H9 (cell line): Measurements from ENCODE around the gene XRCC3. TPM values are rescaled to one million over a fixed set of nuclear protein-coding genes. Genes with fewer than 3 reads are reported as not detected.

Experiments used
- DNase-seq: peaks from one replicate; pipeline ENCODE4 v3.0.0-alpha.2; 2017
- H2AFZ ChIP-seq: one replicate; pipeline ENCODE4 v1.6.1; 2013; ENCODE audit warnings: mild to moderate bottlenecking, low read length, control low read depth, moderate library complexity
- H2AK5ac ChIP-seq: 2 replicates; pipeline ENCODE4 v1.6.1; 2013; ENCODE audit warnings: low read length, control low read depth, mixed read lengths; ENCODE audit not compliant: insufficient read length
- H2BK120ac ChIP-seq: one replicate; pipeline ENCODE4 v1.6.1; 2013; ENCODE audit warnings: low read depth, mild to moderate bottlenecking, low read length, control low read depth, inconsistent platforms; ENCODE audit not compliant: poor library complexity, severe bottlenecking
- H2BK12ac ChIP-seq: 2 replicates; pipeline ENCODE4 v1.6.1; 2013; ENCODE audit warnings: low read length, control low read depth, mixed read lengths, low read depth; ENCODE audit not compliant: insufficient read length
- H2BK15ac ChIP-seq: 2 replicates; pipeline ENCODE4 v1.6.1; 2013; ENCODE audit warnings: low read depth, low read length, control low read depth
- H2BK20ac ChIP-seq: one replicate; pipeline ENCODE4 v1.6.1; 2013; ENCODE audit warnings: low read depth, mild to moderate bottlenecking, low read length, control low read depth, inconsistent platforms; ENCODE audit not compliant: poor library complexity, severe bottlenecking
- H2BK5ac ChIP-seq: 2 replicates; pipeline ENCODE4 v1.6.1; 2013; ENCODE audit warnings: low read length, control low read depth, mixed read lengths; ENCODE audit not compliant: insufficient read length
- H3K14ac ChIP-seq: 2 replicates; pipeline ENCODE4 v1.6.1; 2013; ENCODE audit warnings: low read length, control low read depth; ENCODE audit not compliant: insufficient read depth
- H3K18ac ChIP-seq: 2 replicates; pipeline ENCODE4 v1.6.1; 2013; ENCODE audit warnings: low read depth, mild to moderate bottlenecking, mixed read lengths, low read length, control low read depth; ENCODE audit not compliant: insufficient read length
- H3K23ac ChIP-seq: 2 replicates; pipeline ENCODE4 v1.6.1; 2013; ENCODE audit warnings: low read length, control low read depth, mixed read lengths, low read depth; ENCODE audit not compliant: insufficient read length
- H3K23me2 ChIP-seq: 2 replicates; pipeline ENCODE4 v1.6.1; 2013; ENCODE audit warnings: low read depth, mild to moderate bottlenecking, mixed read lengths, low read length, control low read depth; ENCODE audit not compliant: insufficient read length, poor library complexity, severe bottlenecking
- H3K27ac ChIP-seq: 2 replicates; pipeline ENCODE4 v1.5.1; 2013; ENCODE audit warnings: low read length, control low read depth, mixed read lengths, low read depth; ENCODE audit not compliant: insufficient read length
- H3K27me3 ChIP-seq: 2 replicates; pipeline ENCODE4 v1.6.1; 2013; ENCODE audit warnings: low read length, control low read depth, inconsistent platforms; ENCODE audit not compliant: insufficient read depth
- H3K4ac ChIP-seq: 2 replicates; pipeline ENCODE4 v1.6.1; 2013; ENCODE audit warnings: low read depth, mild to moderate bottlenecking, control low read depth, inconsistent platforms, low read length, moderate library complexity
- H3K4me1 ChIP-seq: 2 replicates; pipeline ENCODE4 v1.6.1; 2013; ENCODE audit warnings: low read length, control low read depth, inconsistent platforms; ENCODE audit not compliant: insufficient read depth
- H3K4me2 ChIP-seq: 2 replicates; pipeline ENCODE4 v1.6.1; 2013; ENCODE audit warnings: low read length, control low read depth, mixed read lengths; ENCODE audit not compliant: insufficient read length, insufficient read depth
- H3K56ac ChIP-seq: 2 replicates; pipeline ENCODE4 v1.6.1; 2013; ENCODE audit warnings: low read depth, mild to moderate bottlenecking, mixed read lengths, low read length, control low read depth; ENCODE audit not compliant: insufficient read length
- H3K79me1 ChIP-seq: 2 replicates; pipeline ENCODE4 v1.6.1; 2013; ENCODE audit warnings: low read depth, mild to moderate bottlenecking, moderate library complexity, low read length, control low read depth, inconsistent platforms; ENCODE audit not compliant: insufficient read depth, poor library complexity, severe bottlenecking
- H3K79me2 ChIP-seq: 2 replicates; pipeline ENCODE4 v1.6.1; 2013; ENCODE audit warnings: low read length, control low read depth, inconsistent platforms; ENCODE audit not compliant: insufficient read depth
- H3K9ac ChIP-seq: 2 replicates; pipeline ENCODE4 v1.6.1; 2013; ENCODE audit warnings: low read length, control low read depth, mixed read lengths; ENCODE audit not compliant: insufficient read length; ENCODE audit errors: extremely low read depth
- H3K9me3 ChIP-seq: one replicate; pipeline ENCODE4 v1.6.1; 2013; ENCODE audit warnings: low read depth, low read length, inconsistent platforms; ENCODE audit not compliant: control insufficient read depth
- H3T11ph ChIP-seq: one replicate; pipeline ENCODE4 v1.6.1; 2013; ENCODE audit warnings: mild to moderate bottlenecking, low read length, control low read depth, inconsistent platforms
- H4K20me1 ChIP-seq: one replicate; pipeline ENCODE4 v1.6.1; 2013; ENCODE audit not compliant: control insufficient read depth, insufficient read length, insufficient read depth
- H4K5ac ChIP-seq: 2 replicates; pipeline ENCODE4 v1.6.1; 2013; ENCODE audit warnings: low read depth, mild to moderate bottlenecking, mixed read lengths, low read length, control low read depth; ENCODE audit not compliant: insufficient read length
- H4K8ac ChIP-seq: replicated peaks from 2 replicates; pipeline ENCODE4 v1.6.1; 2013; ENCODE audit warnings: low read length, control low read depth, mixed read lengths, low read depth; ENCODE audit not compliant: insufficient read length
- H4K91ac ChIP-seq: 2 replicates; pipeline ENCODE4 v1.6.1; 2013; ENCODE audit warnings: low read depth, mild to moderate bottlenecking, moderate library complexity, mixed read lengths, low read length, control low read depth; ENCODE audit not compliant: insufficient read length
- H3K27ac Mint-ChIP-seq, 3 experiments: 2 replicates in 2 of 3; 3 replicates in 1 of 3; pipeline ENCODE4 v1.8.0; 2020 to 2021; ENCODE audit warnings: mixed read lengths in 3 of 3, mild to moderate bottlenecking in 1 of 3, moderate library complexity in 1 of 3
- H3K27me3 Mint-ChIP-seq: 2 replicates; pipeline ENCODE4 v1.8.0; 2021; ENCODE audit warnings: low read depth, mild to moderate bottlenecking, moderate library complexity, mixed read lengths
- H3K36me3 Mint-ChIP-seq, 3 experiments: 2 replicates in 2 of 3; 3 replicates in 1 of 3; pipeline ENCODE4 v1.8.0; 2020 to 2021; ENCODE audit warnings: low read depth in 3 of 3, mixed read lengths in 3 of 3; ENCODE audit not compliant: insufficient read depth in 1 of 3
- H3K4me1 Mint-ChIP-seq, 2 experiments: 2 replicates each; pipeline ENCODE4 v1.8.0; 2020; ENCODE audit warnings: mixed read lengths in 2 of 2
- H3K4me3 Mint-ChIP-seq, 2 experiments: 2 replicates in 1 of 2; 3 replicates in 1 of 2; pipeline ENCODE4 v1.8.0; 2020 to 2021; ENCODE audit warnings: mild to moderate bottlenecking in 2 of 2, mixed read lengths in 2 of 2, moderate library complexity in 1 of 2
- H3K9me3 Mint-ChIP-seq, 2 experiments: 2 replicates in 1 of 2; 3 replicates in 1 of 2; pipeline ENCODE4 v1.8.0; 2020; ENCODE audit warnings: mild to moderate bottlenecking in 2 of 2, mixed read lengths in 2 of 2, moderate library complexity in 1 of 2
- WGBS: extraction: QIAGEN DNeasy Blood & Tissue Kit; methylation state at CpG from one replicate; pipeline ENCODE4 v1.1.7; 2013; ENCODE audit warnings: missing lambda C conversion rate, low lambda C conversion rate, mixed read lengths; ENCODE audit not compliant: insufficient read length; ENCODE audit errors: extremely low coverage; 5-methylcytosine and 5-hydroxymethylcytosine counted together
- total RNA-seq: library from RNA; stranded (reverse); gene quantifications from 2 replicates; pipeline ENCODE4 v1.2.1, GENCODE V29; 2021
- TF ChIP-seq, protein P1 (sequence below): fragments of 200-600 bp; sonication (generic); conservative IDR thresholded peaks from 3 replicates; pipeline ENCODE4 v1.8.0; 2021; ENCODE audit warnings: antibody characterized with exemption, mild to moderate bottlenecking

Gene XRCC3
- total RNA-seq, 1 experiment from 2014 or later = 45.3 TPM

DNA sequence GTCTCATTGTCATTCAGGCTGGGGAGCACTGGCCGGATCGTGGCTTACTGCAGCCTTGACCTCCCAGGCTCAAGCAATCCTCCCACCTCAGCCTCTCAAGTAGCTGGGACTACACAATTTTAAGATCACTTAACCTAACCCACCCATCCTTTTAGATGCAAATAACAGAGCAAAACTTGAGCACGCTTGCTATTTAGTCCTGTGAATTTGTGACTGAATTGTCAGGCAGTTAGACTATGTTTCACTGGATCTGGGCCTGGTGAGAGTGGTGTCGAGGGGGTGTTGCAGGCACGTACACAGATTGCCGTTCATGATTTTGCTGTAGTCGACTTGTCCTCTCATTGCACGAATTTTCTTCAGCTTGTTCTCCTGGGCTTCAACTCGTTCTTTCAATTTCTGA, 38.5 kb upstream of the XRCC3 start:
- Histone ChIP-seq H3K27me3 (no peaks in the 10 kb centered on the region; the same call in 1 of the 2 replicates), H3K4me1 (no peaks in the 10 kb centered on the region), H3T11ph (no peak overlapping the region), H2BK120ac (no peak overlapping the region), H4K5ac (no peak overlapping the region), H3K9me3 (no peaks in the 10 kb centered on the region), H3K23me2 (no peaks in the 10 kb centered on the region), H4K91ac (no peak overlapping the region), H3K23ac (no peak overlapping the region), H2BK12ac (no peak overlapping the region), H3K18ac (no peak overlapping the region), H2BK20ac (no peak overlapping the region), H2AFZ (no peak overlapping the region), H3K79me2 (no peaks in the 10 kb centered on the region), H3K4ac (no peak overlapping the region), H3K56ac (no peak overlapping the region), H3K27ac (no peak overlapping the region), H2BK5ac (no peak overlapping the region), H2AK5ac (no peak overlapping the region), H4K20me1 (no peaks in the 10 kb centered on the region), H3K14ac (no peak overlapping the region), H4K8ac (no peak overlapping the region), H3K79me1 (no peaks in the 10 kb centered on the region), H2BK15ac (no peak overlapping the region), H3K9ac (no peak overlapping the region), H3K4me2 (no peak overlapping the region)
- TF ChIP-seq, protein P1, sequence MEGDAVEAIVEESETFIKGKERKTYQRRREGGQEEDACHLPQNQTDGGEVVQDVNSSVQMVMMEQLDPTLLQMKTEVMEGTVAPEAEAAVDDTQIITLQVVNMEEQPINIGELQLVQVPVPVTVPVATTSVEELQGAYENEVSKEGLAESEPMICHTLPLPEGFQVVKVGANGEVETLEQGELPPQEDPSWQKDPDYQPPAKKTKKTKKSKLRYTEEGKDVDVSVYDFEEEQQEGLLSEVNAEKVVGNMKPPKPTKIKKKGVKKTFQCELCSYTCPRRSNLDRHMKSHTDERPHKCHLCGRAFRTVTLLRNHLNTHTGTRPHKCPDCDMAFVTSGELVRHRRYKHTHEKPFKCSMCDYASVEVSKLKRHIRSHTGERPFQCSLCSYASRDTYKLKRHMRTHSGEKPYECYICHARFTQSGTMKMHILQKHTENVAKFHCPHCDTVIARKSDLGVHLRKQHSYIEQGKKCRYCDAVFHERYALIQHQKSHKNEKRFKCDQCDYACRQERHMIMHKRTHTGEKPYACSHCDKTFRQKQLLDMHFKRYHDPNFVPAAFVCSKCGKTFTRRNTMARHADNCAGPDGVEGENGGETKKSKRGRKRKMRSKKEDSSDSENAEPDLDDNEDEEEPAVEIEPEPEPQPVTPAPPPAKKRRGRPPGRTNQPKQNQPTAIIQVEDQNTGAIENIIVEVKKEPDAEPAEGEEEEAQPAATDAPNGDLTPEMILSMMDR = no peak
- no peak overlapping the region for H3K4me3 Mint-ChIP-seq
- no CpG with 5 or more reads among the region's 9 CpGs for WGBS
- H3K9me3 Mint-ChIP-seq = no peaks in the 10 kb centered on the region
- no peak for DNase-seq
- H3K27me3 Mint-ChIP-seq = no peaks in the 10 kb centered on the region
- peaks cover 0 to 4% (median 0%) of the 10 kb centered on the region in 3 experiments; a peak in 2 of 7 replicates for H3K36me3 Mint-ChIP-seq
- peaks cover 4% of the 10 kb centered on the region in 2 experiments; a peak in 1 of 4 replicates for H3K4me1 Mint-ChIP-seq
- 0 out of 7 replicates have a peak overlapping the region, but pooled peaks of 1 of the 3 experiments have one; percentile 1 for H3K27ac Mint-ChIP-seq
